Testis (tissue), 3 donors: ENCODE data around the gene RPN2. TPM values are rescaled to one million over a fixed set of nuclear protein-coding genes. Genes with fewer than 3 reads are reported as not detected.
A peak's percentile ranks its signal among the peaks of the same experiment; 100 is the strongest.

ENCODE experiments used
- DNase-seq: peaks from one replicate; pipeline ENCODE4 v3.0.0-alpha.2; 2019
- H3K27ac ChIP-seq, 2 donors: fragments of 200-600 bp; sonication (generic); one replicate each; pipeline ENCODE4 v1.5.1; 2019
- H3K27me3 ChIP-seq: fragments of 200-600 bp; sonication (generic); one replicate; pipeline ENCODE4 v1.5.1; 2019
- H3K36me3 ChIP-seq: fragments of 200-600 bp; sonication (generic); one replicate; pipeline ENCODE4 v1.5.1; 2017; ENCODE audit warnings: low read depth; ENCODE audit errors: missing control alignments
- H3K4me1 ChIP-seq: fragments of 200-600 bp; sonication (generic); one replicate; pipeline ENCODE4 v1.5.1; 2019
- H3K4me3 ChIP-seq, 2 donors: fragments of 200-600 bp; sonication (generic); one replicate each; pipeline ENCODE4 v1.5.1; 2017 to 2019
- H3K9me3 ChIP-seq: fragments of 200-600 bp; sonication (generic); one replicate; pipeline ENCODE4 v1.5.1; 2017
- POLR2A ChIP-seq: fragments of 450-650 bp; IDR thresholded peaks from one replicate; pipeline ENCODE4 v1.6.1; 2017; ENCODE audit warnings: antibody characterized with exemption, mild to moderate bottlenecking, moderate library complexity
- WGBS, 2 donors: methylation state at CpG; one replicate each; pipeline ENCODE4 v1.1.5; 2018; 5-methylcytosine and 5-hydroxymethylcytosine counted together
- intact Hi-C: fragments of 100-400 bp; cut with DNase I; formaldehyde crosslinking; loops from one replicate; pipeline ENCODE4 v1.15.1; 2023; ENCODE audit warnings: low total_unique reads
- polyA plus RNA-seq: library from polyadenylated mRNA; stranded (reverse); fragments of 350-450 nt; fragmentation: Illumina TruSeq; extraction: RNeasy Lipid Tissue Mini Kit (QIAGEN cat#74804); gene quantifications from one replicate; pipeline ENCODE4 v1.2.3, GENCODE V29; 2014; ENCODE audit warnings: low read depth, low replicate concordance; ENCODE audit not compliant: insufficient read depth
- total RNA-seq, 2 donors: library from RNA; depleted of rRNA; stranded (reverse); fragments of >200 nt; gene quantifications; one replicate each; pipeline ENCODE4 v1.2.3, GENCODE V29; 2016
- TF ChIP-seq, protein P1 (sequence below), 3 experiments: fragments of 450-650 bp in 2 of 3; fragments of 200-600 bp in 1 of 3; sonication (generic) in 1 of 3; IDR thresholded peaks; one replicate each; pipeline ENCODE4 v1.5.1; 2016 to 2019; ENCODE audit warnings: antibody characterized with exemption in 3 of 3, mild to moderate bottlenecking in 2 of 3, moderate library complexity in 1 of 3

RPN2 gene
- total and polyA plus RNA-seq, 3 donors from 2014 or later: 200 to 284 (median 235) TPM

DNA sequence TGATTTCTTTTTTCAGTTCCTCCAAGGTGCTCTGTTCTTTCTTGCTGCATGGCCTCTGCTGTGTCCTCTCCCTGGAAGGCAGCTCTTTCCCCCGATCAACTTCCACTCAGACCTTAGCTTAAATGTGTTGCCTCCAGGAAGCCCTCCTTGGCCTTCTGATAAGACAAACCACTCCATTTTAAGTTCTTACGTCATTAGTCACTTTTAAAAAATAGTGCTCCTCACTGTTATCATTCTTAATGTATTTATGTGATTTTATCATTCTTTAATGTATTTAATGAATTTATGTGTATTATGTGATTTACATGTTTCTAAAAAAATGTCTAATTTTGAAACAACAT is 98.1 kb downstream of the RPN2 start:
- Histone ChIP-seq H3K4me3 (no peak overlapping the region), H3K27me3 (no peaks in the 10 kb centered on the region)
- 58 to 71% methylated on average over 2 of the region's 2 CpGs for WGBS, 2 donors

DNA sequence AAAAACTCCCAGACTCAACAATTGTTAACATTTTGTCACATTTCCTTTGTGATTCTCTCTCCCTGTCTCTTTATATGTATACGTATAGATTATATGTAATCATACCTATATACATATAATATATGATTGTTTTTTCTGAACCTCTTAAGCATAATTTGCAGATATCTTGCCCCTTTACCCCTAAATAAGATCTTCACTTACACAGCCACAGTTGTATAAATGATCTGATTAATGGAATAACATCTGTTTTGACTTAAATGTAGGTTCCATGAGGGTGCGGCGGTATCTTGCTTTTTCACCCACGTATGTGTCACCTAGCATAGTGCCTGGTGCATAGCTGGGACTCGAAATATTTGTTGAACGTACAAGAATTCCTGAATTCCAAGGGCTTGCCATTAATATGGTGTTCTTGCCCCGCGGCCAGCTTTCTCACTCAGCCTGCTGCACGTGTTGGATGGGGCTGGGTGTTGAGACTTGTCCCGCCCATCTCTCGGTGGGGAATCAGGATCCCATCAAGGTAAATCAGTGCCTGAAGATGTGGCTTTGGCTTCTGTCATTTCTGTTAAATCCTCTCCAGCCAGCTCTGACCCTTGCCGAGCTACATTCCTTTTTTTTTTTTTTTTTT is 99.9 kb downstream of the RPN2 start:
- 72 to 79% methylated on average over 12 of the region's 12 CpGs for WGBS, 2 donors
- peaks cover 11% of the 10 kb centered on the region for H3K4me1 ChIP-seq
- no peak overlapping the region for H3K27ac ChIP-seq
- no peak overlapping the region for H3K4me3 ChIP-seq
- intact Hi-C loops: no loop called here
- TF ChIP-seq, protein P1, sequence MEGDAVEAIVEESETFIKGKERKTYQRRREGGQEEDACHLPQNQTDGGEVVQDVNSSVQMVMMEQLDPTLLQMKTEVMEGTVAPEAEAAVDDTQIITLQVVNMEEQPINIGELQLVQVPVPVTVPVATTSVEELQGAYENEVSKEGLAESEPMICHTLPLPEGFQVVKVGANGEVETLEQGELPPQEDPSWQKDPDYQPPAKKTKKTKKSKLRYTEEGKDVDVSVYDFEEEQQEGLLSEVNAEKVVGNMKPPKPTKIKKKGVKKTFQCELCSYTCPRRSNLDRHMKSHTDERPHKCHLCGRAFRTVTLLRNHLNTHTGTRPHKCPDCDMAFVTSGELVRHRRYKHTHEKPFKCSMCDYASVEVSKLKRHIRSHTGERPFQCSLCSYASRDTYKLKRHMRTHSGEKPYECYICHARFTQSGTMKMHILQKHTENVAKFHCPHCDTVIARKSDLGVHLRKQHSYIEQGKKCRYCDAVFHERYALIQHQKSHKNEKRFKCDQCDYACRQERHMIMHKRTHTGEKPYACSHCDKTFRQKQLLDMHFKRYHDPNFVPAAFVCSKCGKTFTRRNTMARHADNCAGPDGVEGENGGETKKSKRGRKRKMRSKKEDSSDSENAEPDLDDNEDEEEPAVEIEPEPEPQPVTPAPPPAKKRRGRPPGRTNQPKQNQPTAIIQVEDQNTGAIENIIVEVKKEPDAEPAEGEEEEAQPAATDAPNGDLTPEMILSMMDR (IDR thresholded peaks at IDR 0.05): no peak
- TF ChIP-seq POLR2A: no peak
- H3K9me3 ChIP-seq: no peaks in the 10 kb centered on the region
- no peaks in the 10 kb centered on the region for H3K27me3 ChIP-seq
- no peaks in the 10 kb centered on the region for H3K36me3 ChIP-seq
- no peak for DNase-seq

More for the DNA sequence above, 98.1 kb downstream of the RPN2 start:
- TF ChIP-seq POLR2A: no peak
- TF ChIP-seq, protein P1 (IDR thresholded peaks at IDR 0.05): no peak
- DNase-seq: no peak
- Histone ChIP-seq H3K27ac (peak overlapping the region; percentile 27 to 70), H3K36me3 (no peaks in the 10 kb centered on the region), H3K4me1 (peaks cover 11% of the 10 kb centered on the region), H3K9me3 (no peaks in the 10 kb centered on the region)
- intact Hi-C loops: no loop called here

DNA sequence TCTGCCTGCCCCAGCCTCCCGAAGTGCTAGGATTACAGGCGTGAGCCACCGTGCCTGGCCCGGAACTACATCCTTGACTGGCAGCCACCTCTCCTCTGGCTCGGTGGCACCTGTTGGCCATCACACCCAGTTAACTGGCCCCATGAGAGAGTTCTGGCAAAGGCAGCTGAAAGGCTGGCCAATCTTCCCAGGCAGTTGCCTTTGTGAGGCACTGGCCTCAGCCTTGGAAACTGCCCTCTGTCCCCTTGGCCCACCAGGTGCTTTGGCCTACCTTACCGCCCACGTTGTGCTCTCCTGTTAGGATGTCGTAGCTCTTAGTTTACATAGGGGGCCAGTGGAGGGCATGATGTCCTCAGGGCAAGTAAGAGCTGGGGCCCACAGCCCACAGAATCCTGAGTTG is 100.7 kb downstream of the RPN2 start:
- H3K9me3 ChIP-seq: no peaks in the 10 kb centered on the region
- no peak overlapping the region for H3K4me3 ChIP-seq
- H3K36me3 ChIP-seq: no peaks in the 10 kb centered on the region
- 60 to 75% methylated on average over 2 to 7 of the region's 8 CpGs for WGBS, 2 donors
- intact Hi-C loops: loop anchor here (5.0 to 10.0 kb wide), 2 partner anchors 105 to 247 kb away; partner anchors contain the start of gene BLCAP
- no peak for DNase-seq
- peaks cover 11% of the 10 kb centered on the region for H3K4me1 ChIP-seq
- TF ChIP-seq, protein P1 (IDR thresholded peaks at IDR 0.05): no peak
- no peak for TF ChIP-seq POLR2A
- H3K27ac ChIP-seq: no peak overlapping the region
- H3K27me3 ChIP-seq: no peaks in the 10 kb centered on the region

DNA sequence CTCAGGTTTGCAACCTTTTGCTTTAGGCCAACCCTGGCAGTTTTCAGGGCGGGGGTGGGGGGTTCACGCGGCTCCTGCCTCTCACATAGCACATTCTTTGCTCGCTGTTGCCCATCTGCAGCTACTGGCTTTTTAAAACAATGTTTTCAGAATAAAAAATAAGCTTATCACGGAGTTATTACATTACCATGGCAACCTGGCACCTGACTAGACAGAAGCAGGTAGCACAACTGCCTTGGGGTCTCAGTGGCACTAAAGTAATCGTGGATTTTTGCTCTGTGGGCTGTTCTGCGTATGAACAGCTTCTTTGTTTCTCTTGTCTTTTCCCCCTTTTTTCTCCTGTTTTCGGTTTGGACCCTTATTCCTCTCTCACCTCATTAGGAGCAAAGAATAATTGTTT is 101.3 kb downstream of the RPN2 start:
- no peak for DNase-seq
- no peaks in the 10 kb centered on the region for H3K36me3 ChIP-seq
- H3K9me3 ChIP-seq: no peaks in the 10 kb centered on the region
- no peak overlapping the region for H3K27ac ChIP-seq
- intact Hi-C loops: loop anchor here (5.0 to 10.0 kb wide), 2 partner anchors 104 to 247 kb away; partner anchors contain the start of gene BLCAP
- peaks cover 11% of the 10 kb centered on the region for H3K4me1 ChIP-seq
- TF ChIP-seq POLR2A: no peak
- WGBS, 2 donors: 74 to 87% methylated on average over 8 of the region's 8 CpGs
- H3K4me3 ChIP-seq: no peak overlapping the region
- no peaks in the 10 kb centered on the region for H3K27me3 ChIP-seq

DNA sequence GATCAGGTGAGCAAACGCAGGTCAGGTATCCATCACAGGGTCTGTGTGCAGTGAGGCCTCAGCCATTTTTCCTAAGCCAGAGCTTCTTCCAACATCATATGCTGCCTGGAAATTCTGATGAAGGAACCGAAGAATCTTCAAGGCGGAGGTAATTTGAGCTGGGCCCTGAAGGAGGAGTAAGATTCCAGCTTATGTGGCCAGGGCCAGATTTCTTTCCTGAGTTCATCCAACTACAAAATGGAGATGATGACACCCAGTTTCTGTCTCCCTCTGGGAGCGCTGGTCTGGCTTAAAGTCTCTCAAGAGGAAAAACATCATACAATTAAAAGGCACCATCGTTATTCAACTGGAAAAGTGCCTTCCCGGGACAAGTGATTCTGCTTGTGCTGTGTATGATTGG is 103.4 kb downstream of the RPN2 start:
- Histone ChIP-seq H3K9me3 (no peaks in the 10 kb centered on the region), H3K4me1 (peaks cover 1% of the 10 kb centered on the region), H3K36me3 (no peaks in the 10 kb centered on the region), H3K4me3 (no peak overlapping the region), H3K27ac (no peak overlapping the region), H3K27me3 (no peaks in the 10 kb centered on the region)
- intact Hi-C loops: loop anchor here (5.0 to 10.0 kb wide), 2 partner anchors 102 to 245 kb away; partner anchors contain the start of gene BLCAP
- 35 to 61% methylated on average over 6 of the region's 6 CpGs for WGBS, 2 donors
- DNase-seq: peak; percentile 71
- TF ChIP-seq, protein P1 (IDR thresholded peaks at IDR 0.05): peak; percentile 22 to 74 (median 55)
- TF ChIP-seq POLR2A: no peak
